Sigmoid colon (tissue), 7 donors: ENCODE results near the gene DDR2. TPM values are rescaled to one million over a fixed set of nuclear protein-coding genes. Genes with fewer than 3 reads are reported as not detected.
A peak's percentile ranks its signal among the peaks of the same experiment; 100 is the strongest.
"Not testable (repeated sequence)": the region's sequence is repeated elsewhere in the genome, so short reads cannot be mapped to it uniquely, and the experiment has no call there.

Experiments used
- DNase-seq: peaks from one replicate; pipeline ENCODE4 v3.0.0-alpha.2; 2019
- H3K27ac ChIP-seq, 4 donors: fragments of 200-600 bp; sonication (generic); one replicate each; pipeline ENCODE4 v1.5.1; 2016 to 2019; ENCODE audit warnings: mild to moderate bottlenecking in 1 of 4
- H3K27me3 ChIP-seq, 3 donors: fragments of 200-600 bp; sonication (generic); one replicate each; pipeline ENCODE4 v1.5.1; 2019; ENCODE audit warnings: mild to moderate bottlenecking in 1 of 3
- H3K36me3 ChIP-seq, 4 donors: fragments of 200-600 bp; sonication (generic); one replicate each; pipeline ENCODE4 v1.5.1; 2016 to 2019
- H3K4me1 ChIP-seq, 4 donors: fragments of 200-600 bp; sonication (generic); one replicate each; pipeline ENCODE4 v1.5.1; 2017 to 2019
- H3K4me3 ChIP-seq, 4 donors: fragments of 200-600 bp; sonication (generic); one replicate each; pipeline ENCODE4 v1.5.1; 2017 to 2019; ENCODE audit warnings: mild to moderate bottlenecking in 2 of 4, moderate library complexity in 1 of 4
- H3K9me3 ChIP-seq, 4 donors: fragments of 200-600 bp in 3 of 4; sonication (generic) in 3 of 4; one replicate each; pipeline versions ENCODE4 v1.5.1 to v1.6.1; 2013 to 2019
- CTCF ChIP-seq, 4 experiments: fragments of 450-650 bp in 3 of 4; fragments of 200-600 bp in 1 of 4; IDR thresholded peaks; one replicate each; pipeline ENCODE4 v1.5.1; 2016 to 2019; ENCODE audit warnings: antibody characterized with exemption in 4 of 4, mild to moderate bottlenecking in 3 of 4, moderate library complexity in 2 of 4
- EP300 ChIP-seq, 4 donors: sonication (generic); formaldehyde crosslinking; IDR thresholded peaks; one replicate each; pipeline ENCODE4 v1.6.1; 2017; ENCODE audit warnings: antibody characterized with exemption in 4 of 4
- POLR2A ChIP-seq, 2 donors: fragments of 450-650 bp; IDR thresholded peaks; one replicate each; pipeline ENCODE4 v1.6.1; 2016; ENCODE audit warnings: antibody characterized with exemption in 2 of 2, mild to moderate bottlenecking in 2 of 2, moderate library complexity in 2 of 2
- POLR2AphosphoS5 ChIP-seq, 4 donors: sonication (generic); formaldehyde crosslinking; IDR thresholded peaks; one replicate each; pipeline ENCODE4 v1.6.1; 2017; ENCODE audit warnings: antibody characterized with exemption in 4 of 4
- WGBS, 2 donors: extraction: QIAGEN DNeasy Blood & Tissue Kit; methylation state at CpG; one replicate each; pipeline ENCODE4 v1.1.7; 2013; 5-methylcytosine and 5-hydroxymethylcytosine counted together
- intact Hi-C: fragments of 100-400 bp; cut with DNase I; formaldehyde crosslinking; loops from one replicate; pipeline ENCODE4 v1.15.1; 2023
- polyA plus RNA-seq, 3 donors: library from polyadenylated mRNA; stranded (reverse); fragments of 200-250 nt; gene quantifications; one replicate each; pipeline ENCODE4 v1.2.3, GENCODE V29; 2013
- total RNA-seq, 4 donors: library from RNA; depleted of rRNA; stranded (reverse); fragments of >200 nt; gene quantifications; one replicate each; pipeline ENCODE4 v1.1.0, GENCODE V29; 2016
- donor health status: healthy with polysubstance abuse.
- donor health status: Bipolar disorder and iron deficiency.
- donor health status: healthy.

The DDR2 gene
- total and polyA plus RNA-seq, 7 donors, result 3.5 to 236 (median 150) TPM

GRCh38 chr1:162799995-162800830, 167.9 kb downstream of the DDR2 start:
- intact Hi-C loops, result loop anchor here (1.0 kb wide), 1 partner anchor 187 kb away; no protein-coding TSS in a partner anchor
- WGBS, 2 donors, result 39 to 52% methylated on average over 6 of the region's 6 CpGs
- peak overlapping the region in 3 of 4 donors; percentile 44 to 70 (median 55) for H3K27ac ChIP-seq
- H3K27me3 ChIP-seq, H3K9me3 ChIP-seq, H3K4me3 ChIP-seq: not testable (repeated sequence)
- peaks cover 0 to 24% (median 5%) of the 10 kb centered on the region in 4 donors for H3K36me3 ChIP-seq
- TF ChIP-seq CTCF (IDR thresholded peaks at IDR 0.05), result peak in 3 of 4 experiments; percentile 58 to 74 (median 64)
- TF ChIP-seq POLR2AphosphoS5 (IDR thresholded peaks at IDR 0.05), result peak in 1 of 4 donors; percentile 35
- peaks cover 0 to 18% (median 5%) of the 10 kb centered on the region in 4 donors for H3K4me1 ChIP-seq
- peak; percentile 86 for DNase-seq

GRCh38 chr1:162807503-162807902, 175.2 kb downstream of the DDR2 start:
- WGBS, 2 donors, result 88 to 100% methylated on average over 1 of the region's 2 CpGs
- H3K4me1 ChIP-seq, intact Hi-C loops, H3K27ac ChIP-seq, H3K27me3 ChIP-seq, H3K9me3 ChIP-seq, H3K4me3 ChIP-seq, DNase-seq: not testable (repeated sequence)
- H3K36me3 ChIP-seq, result peaks cover 0 to 22% (median 5%) of the 10 kb centered on the region in 4 donors

GRCh38 chr1:162812357-162812756, 180.1 kb downstream of the DDR2 start:
- H3K4me1 ChIP-seq, DNase-seq, H3K4me3 ChIP-seq, intact Hi-C loops, H3K9me3 ChIP-seq, H3K27me3 ChIP-seq, H3K36me3 ChIP-seq, H3K27ac ChIP-seq: not testable (repeated sequence)
- 96 to 98% methylated on average over 2 of the region's 2 CpGs for WGBS, 2 donors

- H3K36me3 ChIP-seq, DNase-seq, H3K9me3 ChIP-seq, intact Hi-C loops, H3K27ac ChIP-seq, H3K4me3 ChIP-seq: not testable (repeated sequence)
- Histone ChIP-seq H3K27me3 (peaks cover 0 to 19% (median 0%) of the 10 kb centered on the region in 3 donors), H3K4me1 (peaks cover 0 to 12% (median 10%) of the 10 kb centered on the region in 4 donors)
- WGBS, 2 donors, result 92 to 96% methylated on average over 2 of the region's 2 CpGs
Measured at GRCh38 chr1:162818136-162818535, 185.9 kb downstream of the DDR2 start.

GRCh38 chr1:162818666-162819065, 186.4 kb downstream of the DDR2 start:
- Histone ChIP-seq H3K4me1 (peaks cover 0 to 12% (median 10%) of the 10 kb centered on the region in 4 donors), H3K27me3 (peaks cover 0 to 19% (median 0%) of the 10 kb centered on the region in 3 donors)
- H3K36me3 ChIP-seq, H3K9me3 ChIP-seq, intact Hi-C loops, H3K27ac ChIP-seq, H3K4me3 ChIP-seq, DNase-seq: not testable (repeated sequence)
- 89 to 97% methylated on average over 1 of the region's 1 CpG for WGBS, 2 donors

- H3K36me3 ChIP-seq, result no peaks in the 10 kb centered on the region
- peak; percentile 58 for DNase-seq
- peak overlapping the region; percentile 28 to 49 (median 40) for H3K4me3 ChIP-seq
- H3K27me3 ChIP-seq, result peaks cover 0 to 19% (median 0%) of the 10 kb centered on the region in 3 donors
- intact Hi-C loops, result no loop called here
- H3K4me1 ChIP-seq, result peaks cover 0 to 12% (median 10%) of the 10 kb centered on the region in 4 donors
- peak overlapping the region in 1 of 4 donors; percentile 5 for H3K27ac ChIP-seq
- 2 to 7% methylated on average over 44 of the region's 44 CpGs for WGBS, 2 donors
- TF ChIP-seq CTCF (IDR thresholded peaks at IDR 0.05) (no peak), POLR2A (IDR thresholded peaks at IDR 0.05) (no peak), EP300 (IDR thresholded peaks at IDR 0.05) (no peak), POLR2AphosphoS5 (IDR thresholded peaks at IDR 0.05) (no peak)
- no peaks in the 10 kb centered on the region for H3K9me3 ChIP-seq
Measured at GRCh38 chr1:162822391-162823200, 190.3 kb downstream of the DDR2 start.
